GM19324 (cell line): Measurements from ENCODE around the gene CMTM7.

ENCODE experiments used
- ATAC-seq: cut with Tn5 transposase; IDR thresholded peaks from one replicate; pipeline ENCODE4 v1.9.1; 2021; ENCODE audit warnings: mild to moderate bottlenecking, moderate library complexity; ENCODE audit not compliant: unreplicated experiment, low FRiP score

CMTM7 gene

DNA sequence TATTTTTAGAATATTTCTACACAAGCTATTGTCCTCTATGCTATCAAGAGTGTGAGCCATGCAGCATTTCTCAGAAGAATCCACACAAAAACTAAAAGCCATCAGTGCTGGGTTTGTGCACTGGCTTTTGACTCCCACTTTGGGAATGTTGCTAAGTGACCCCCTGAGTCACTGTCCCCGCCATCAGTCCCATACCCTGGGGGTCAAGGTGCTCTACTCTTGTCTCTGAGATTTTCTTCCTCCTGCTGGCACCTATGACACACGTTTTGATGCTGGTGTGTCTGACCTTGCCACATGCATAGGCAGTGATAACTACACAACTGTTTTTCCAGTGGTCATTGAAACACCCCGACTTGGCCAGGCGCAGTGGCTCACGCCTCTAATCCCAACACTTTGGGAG, 19.8 kb downstream of the CMTM7 start:
- ATAC-seq, result no peak

DNA sequence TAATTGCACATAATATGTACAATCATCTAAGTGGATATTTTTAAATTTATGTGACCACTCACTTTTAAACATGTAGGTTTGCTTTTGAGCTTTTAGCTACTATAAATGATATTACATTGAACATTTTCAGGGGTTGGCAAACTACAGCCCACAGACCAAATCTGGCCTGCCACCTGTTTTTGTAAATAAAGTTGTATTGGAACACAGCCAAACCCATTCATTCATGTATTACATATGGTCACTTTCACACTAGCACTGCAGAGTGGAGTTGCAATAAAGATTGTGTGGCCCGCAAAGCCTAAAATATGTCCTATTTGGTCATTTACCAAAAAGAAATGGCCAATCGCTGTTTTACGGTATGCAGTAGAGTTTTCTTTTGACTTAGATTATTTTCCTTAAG, 21.2 kb downstream of the CMTM7 start:
- no peak for ATAC-seq

DNA sequence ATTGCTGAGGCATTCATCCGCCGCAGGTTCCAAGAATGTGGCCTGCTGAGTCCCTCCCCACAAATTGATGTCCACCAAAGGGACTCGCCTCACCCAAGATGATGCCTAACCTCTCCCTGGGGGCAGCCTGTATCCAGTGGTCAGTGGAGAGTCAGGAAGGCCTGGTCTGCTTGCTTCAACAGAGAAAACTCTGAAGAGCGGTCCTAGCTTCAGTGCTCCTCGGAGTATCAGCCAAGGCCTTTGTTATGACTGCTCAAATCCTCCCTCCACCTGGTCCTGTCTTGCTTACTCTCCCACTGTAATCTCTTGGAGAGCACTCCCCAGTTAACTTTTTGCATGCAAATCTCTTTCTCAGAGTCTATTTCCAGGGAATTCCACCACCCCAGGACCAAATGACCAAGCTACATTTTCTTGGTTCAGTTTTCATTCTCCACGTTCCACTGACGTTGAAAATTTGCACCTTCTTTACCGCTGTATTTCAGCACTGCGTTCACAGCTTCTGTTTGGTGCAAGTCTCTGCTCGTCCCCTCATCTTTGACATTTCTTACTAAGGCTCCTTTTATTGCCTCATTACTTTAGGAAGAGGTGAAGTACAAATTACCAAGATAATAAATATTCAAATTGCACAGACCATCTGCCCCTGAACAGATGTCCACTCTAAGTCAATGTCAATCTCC, 22.3 kb downstream of the CMTM7 start:
- ATAC-seq, result no peak

DNA sequence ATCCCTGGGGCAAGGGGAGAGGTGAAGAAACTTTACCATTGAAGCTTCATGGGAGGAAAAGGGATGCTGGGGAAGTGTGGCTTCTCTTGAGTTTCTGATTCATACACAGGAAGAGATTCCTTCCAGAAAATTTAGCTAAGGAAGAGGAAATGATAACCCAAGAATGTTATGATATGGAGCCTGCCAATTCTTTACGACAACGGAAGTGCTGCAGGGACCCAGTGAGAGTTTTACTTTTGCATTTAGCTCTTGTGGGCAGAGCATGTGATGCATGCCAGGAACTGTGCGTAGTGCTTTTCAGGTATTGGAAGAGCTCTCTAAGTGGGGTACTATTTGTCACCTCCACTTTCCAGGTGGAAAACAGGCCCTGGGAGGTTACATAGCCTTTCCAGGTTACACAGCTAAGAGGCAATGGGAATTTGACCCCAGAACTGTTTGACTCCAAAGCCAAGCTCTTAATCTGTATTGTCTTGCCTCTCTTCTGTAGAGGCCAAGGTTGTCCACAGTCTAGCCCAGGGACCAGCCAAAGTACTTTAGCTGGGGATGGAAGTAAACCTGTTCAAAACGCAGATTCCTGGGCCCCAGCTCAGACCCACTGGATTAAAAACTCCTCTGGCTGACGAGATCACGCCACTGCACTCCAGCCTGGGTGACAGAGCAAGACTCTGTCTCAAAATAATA, 23.0 kb downstream of the CMTM7 start:
- ATAC-seq, result no peak

DNA sequence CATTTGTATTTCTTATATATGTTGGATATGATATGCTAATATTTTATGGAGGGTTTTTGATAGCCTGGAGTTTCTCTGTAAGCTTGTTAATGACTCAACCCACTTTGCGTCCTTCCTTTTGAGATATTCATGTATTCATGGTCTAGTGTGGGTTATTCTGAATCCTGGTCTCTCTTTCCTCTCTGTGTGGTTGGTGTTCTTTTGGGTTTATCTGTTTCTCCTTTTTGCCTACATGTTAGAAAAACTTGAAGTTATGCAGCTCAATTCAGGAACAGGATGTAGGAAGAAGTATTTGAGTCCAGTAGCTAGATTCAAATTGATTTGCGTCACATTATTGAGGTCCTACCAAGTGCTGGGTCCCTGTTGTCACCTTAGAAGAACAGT, 28.1 kb downstream of the CMTM7 start:
- ATAC-seq, result no peak

DNA sequence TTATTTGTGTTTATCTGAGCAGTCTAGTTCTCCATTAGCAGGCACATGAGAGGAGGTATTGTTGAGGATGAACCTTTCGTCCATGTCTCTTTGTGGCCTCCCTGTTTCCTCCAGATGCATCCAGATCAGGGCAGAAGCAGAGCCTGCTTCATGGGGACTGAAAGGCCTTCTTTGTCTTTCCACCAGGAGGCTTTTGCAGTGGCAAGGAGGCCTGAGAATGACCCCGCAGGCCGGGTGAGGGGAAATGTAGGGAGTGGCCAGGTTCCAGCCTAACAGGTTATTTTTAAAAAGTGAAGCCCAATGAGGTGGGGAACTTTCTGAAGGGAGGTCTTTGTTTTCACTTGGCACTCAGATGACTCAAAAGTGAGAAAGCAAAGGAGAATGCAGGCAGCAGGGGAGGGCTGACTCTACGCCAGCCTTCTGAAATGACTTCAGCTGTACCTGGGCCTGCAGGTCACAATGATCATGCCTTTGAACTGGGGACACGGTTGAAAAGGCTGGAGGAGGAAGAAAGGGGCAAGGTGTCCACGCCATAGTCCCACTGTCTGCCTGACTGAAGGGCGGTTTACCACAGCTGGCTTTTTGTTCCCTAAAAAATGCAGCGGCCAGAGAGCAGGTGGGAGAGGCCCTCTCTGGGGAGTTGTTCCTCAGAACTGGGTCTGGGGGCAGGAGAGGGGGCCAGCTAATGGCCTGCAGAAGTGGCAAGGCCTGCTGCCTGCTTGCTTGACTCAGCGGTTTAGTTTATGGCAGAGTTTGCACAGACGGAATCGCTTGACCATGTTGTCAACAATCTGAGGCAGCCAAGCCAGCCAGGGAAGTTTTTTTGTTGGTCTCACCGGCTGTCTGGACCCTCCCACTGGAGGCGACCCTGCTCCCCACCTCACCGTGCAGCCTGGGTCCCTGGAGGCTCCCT, 28.7 kb downstream of the CMTM7 start:
- no peak for ATAC-seq

DNA sequence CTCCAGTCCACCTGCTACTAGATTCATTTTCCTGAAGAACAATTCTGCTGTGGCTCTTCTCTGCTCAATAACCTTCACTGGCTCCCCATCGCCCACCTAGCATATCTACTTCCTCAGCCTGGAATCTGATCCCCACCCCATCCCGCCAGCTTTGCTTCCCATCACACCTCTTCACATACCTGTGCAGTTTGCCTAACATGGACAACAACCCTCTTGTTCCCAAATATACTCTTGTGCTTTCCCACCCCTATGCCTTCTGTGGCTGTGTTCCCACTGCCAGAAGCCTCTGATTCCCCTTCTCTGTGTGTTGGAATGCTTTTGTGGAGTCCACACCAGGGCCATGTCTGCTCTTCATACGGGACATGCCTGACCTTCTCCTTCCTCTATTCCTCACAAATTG, 29.5 kb downstream of the CMTM7 start:
- no peak for ATAC-seq

DNA sequence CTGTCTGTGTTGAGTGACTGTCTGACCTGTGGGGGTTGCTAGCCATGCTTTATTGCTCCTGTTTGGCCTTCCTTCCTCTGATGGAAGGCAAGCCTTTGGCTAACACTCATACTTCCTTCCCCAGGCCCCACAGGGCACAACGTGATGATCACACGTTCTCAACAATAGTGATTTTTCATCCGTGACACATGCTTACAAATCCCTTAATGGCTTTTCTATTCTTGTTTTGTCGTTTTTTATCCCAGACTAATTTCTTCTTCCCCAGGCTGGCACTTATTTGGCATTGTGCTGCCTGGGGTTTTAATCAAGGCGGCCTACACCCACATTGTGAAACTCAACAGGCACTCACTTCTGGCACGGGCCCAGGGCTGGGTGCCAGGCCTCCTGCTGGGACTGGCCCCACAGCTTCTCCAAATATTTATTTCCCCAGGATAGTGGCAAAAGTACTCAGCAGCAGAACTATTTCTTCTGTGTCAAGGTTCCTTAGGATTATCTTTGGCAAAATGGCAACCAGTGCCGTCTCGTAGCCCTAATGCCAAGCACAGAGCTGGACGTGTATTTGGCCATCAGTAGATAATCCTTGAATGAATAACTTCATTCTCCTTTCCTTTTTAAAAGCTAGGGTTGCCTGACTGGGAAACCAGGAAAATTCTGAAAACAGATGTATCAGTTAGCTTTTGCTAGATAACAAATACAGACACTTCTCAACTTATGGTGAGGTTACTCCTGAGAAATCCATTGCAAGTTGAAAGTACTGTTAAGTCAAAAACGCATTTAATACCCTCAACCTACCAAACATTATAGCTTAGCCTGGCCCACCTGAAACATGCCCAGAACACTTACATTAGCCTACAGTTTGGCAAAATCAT, 30.6 kb downstream of the CMTM7 start:
- ATAC-seq, result no peak

DNA sequence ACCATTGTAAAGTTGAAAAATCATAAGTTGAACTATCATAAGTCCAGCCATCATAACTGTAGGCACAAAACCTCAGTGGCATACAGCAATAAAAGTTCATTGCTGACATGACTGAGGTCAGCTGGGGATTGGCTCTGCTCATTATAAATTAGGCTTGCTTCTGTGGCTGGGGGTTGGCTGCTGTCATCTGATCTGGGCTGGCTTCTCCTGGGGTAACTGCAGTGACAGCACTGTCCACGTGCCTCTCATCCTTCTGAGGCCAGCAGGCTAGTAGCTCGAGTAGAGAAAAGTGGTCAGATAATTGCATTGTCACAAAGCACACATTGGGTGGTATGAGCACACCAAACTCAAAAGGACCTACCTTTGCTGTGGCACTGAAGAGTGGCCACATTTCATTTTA, 31.3 kb downstream of the CMTM7 start:
- no peak for ATAC-seq

DNA sequence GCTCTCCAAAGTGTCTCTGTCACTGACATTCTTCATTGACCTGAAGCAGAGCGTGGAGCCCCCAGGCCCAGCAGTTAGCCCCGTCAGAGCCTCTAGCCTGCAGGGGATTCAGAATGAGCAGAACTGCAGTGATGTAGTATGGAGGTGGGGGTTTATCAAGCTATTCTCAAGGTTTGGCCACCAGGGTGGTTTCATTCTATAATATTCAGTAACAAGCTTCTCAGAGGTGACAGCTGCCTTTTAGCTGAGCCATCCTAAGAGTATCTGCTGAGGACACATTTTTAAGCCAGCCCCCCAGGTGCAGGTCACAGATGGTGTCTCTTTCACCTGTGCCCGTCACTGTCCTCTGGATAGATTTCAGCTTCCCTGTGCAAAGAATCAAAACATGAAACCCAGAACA, 31.9 kb downstream of the CMTM7 start:
- peak; percentile 41 for ATAC-seq

DNA sequence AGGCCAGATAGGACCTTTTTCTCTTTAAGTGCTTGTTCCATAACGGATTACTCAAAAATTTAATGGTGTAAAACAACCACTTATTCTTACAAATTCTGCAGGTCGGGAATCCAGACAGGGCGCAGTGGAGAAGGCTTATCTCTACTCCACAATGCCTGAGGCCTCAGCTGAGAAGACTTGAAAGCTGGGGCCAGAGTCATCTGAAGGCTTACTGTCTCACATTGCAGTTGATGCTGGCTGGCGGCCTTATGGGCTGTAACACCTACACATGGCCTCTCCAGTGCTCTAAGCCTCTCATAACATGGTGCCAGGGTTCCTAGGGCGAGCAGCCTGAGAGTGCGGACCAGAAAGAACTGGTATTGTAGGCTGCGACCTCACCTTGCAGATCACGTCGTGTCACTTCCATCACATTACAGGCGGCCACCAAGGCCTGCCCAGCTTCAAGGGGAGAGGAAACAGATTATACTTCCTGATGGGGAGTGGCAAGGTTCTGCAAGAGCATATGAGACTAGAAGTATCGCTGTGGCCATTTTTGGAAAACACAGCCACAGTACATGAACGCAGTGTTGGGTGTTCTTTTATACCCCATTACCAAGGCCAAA, 32.4 kb downstream of the CMTM7 start:
- ATAC-seq, result no peak

DNA sequence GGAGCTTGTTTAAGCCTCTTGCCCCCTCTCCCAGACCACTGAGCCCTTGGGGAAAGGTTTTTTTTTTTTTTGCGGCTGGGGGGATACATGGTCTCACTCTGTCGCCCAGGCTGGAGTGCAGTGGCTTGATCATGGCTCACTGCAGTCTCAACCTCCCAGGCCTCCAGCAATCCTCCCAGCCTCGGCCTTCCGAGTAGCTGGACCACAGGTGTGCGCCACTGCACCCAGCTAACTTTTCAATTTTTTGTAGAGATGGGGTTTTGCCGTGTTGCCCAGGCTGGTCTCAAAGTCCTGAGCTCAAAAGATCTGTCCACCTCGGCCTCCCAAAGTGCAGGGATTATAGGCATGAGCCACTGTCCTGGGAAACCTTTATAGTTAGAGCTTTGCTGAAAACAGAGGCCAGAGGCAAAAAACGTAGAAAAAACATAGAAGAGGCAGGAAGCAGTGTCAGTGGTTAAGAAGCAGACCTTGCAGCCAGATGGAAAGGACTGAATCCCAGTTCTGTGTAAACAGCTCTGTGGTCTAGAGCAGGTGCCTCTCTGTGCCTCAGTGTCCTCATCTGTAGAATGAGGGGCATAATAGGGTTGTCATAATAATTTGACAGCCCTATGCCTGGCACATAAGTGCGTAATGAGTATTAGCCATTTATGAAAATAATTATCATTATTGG, 33.1 kb downstream of the CMTM7 start:
- no peak for ATAC-seq

DNA sequence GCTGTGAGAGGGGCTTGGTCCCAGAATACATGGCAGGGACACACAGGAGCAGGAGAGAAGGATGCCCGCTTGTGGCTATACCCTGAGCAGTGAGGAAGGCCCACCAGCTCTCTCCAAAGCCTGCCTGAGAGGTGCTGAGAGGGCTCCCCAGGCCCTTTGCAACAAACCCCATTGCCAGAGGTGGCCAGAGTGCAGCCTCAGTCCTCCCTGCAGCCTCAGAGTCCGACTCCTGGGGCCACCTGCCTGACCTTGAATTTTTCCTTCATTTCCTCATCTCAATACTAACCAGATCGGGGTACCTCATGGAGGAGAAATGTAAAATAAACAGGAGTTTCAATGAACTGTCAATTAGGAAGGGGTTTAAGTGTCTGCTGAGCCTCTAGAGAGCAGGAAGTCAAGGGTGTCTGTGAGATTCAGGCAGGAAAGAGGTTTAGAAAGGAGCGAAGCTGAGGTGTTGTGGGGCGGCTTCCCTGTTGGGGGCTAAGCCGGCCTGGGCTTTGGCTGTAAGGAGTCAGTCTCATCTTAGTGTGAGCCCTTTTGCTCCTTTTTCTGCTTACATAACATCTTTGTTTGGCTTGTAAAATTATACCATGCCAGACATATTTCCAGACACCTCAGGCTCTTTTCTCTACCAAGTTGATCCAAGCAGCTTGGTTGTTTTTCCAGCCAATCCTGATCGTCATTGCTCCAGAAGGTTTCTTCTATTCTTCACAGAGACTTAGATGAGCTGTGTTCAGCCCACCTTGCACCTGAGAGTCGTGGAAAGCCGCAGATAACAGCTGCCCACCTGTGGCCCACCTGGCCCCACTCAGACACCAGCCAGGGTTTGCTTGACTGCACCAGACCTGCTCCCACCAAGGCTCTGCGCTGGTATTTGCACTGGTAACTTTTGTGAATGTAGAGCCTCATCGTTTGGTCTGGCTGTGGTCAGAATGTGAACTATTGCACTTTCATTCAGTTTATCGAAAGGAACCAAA, 36.7 kb downstream of the CMTM7 start:
- peak; percentile 63 for ATAC-seq

DNA sequence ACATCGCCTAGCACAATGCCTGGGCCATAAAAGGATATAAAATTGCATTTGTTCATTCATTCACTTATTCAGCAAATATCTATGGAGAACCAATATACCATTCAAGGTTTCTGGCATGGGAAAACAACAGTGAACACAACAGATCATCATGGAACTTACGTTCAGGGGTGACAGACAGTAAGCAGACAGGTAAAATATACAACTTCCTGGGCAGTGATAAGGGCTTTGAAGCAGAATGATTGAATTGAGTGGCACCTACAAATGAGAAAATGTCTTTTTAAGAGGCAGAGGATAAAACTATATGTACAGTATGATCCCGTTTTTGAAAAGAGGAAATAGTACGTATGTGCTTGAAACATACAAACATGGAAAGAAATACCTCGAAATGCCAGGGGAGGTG, 39.2 kb downstream of the CMTM7 start:
- ATAC-seq, result no peak

DNA sequence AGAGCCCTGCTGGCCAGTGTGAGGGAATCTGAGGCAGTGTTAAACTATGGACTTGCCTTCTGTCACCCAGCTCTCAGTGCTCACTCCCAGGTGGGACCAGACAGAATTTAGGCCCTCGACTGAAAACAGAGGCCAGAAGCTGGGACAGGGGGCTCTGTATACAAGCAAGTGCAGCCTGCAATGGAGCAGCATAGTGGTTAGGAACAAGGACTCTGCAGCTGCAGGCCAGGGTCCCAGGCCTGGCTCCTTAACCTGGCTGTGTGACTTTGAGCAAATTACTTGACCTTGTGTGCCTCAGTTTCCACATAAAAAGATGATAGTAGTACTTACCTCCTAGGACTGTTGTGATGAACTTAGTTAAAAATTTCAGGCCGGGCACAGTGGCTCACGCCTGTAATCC, 39.8 kb downstream of the CMTM7 start:
- ATAC-seq, result no peak

DNA sequence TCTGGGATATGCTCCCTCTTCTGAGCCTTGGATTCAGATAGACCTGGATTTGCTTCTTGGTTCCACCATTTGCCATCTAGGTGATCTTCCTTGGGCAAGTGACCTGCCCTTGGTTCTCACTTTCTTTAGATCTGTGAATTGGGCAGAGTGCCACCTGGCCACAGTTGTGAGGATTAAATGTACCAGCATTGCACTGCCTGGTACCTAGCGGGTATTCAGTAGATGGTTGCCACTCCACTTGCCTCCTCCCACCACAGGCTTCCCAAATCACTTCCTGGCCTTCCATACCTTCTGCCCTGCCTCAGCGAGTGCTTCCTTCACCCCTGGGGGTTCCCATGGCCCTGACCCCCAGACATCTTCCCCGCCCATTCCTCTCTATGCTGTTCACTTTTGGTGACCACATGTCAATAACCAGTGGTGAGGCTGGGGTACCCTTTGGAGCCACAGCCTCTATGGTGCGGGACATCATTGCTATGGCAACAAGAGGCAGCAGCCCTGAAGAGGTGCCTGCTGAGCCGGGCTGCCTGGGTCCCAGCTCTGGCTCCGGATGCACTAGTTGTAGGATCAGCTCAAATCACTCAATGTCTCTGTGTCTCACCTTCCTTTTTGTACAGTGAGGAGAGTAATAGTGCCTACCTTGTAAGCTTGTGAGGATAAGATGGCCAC, 40.5 kb downstream of the CMTM7 start:
- no peak for ATAC-seq

DNA sequence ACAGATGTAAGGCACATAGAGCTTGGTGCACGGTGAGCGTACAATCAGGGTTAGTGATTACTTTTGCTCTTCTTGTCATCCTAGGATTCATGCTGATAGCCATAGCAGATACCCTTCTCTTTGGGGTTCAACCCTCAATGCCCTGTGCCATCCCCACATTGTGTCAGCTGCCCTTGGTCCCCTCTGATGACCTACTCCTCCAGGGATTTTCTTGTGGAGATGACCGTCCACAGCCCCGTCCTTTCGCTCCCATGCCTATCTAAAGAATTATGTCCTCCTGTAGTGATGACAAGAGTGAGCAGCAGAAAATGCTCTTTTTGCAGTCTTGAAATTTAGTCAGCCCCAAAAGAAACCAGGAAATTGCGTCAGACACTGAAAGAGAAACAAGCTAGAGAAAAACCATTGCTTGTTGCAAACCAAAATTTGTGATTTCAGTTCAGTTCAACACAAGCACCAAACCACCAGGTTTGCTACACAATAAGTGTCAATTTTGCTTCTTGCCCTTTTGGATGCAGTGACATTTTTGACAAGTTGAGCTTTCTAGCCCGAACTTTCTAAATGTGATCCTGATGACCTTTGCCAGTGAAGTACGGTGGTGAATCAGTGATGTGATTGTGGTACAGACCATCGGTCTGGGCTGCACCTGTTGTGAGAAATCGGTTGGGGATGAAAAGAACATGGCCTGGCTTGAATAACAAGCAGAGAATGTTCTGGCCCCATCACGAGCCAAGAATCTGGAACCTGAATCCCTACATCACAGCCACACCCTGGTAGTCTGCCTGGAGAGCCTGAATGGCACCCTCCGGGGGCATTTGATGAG, 41.3 kb downstream of the CMTM7 start:
- ATAC-seq, result peak; percentile 28
